Mesenchymal stem cell (in vitro differentiated cells and primary cell): ENCODE measurements around the gene ITIH5.

ENCODE experiments used
- DNase-seq: peaks from one replicate; pipeline ENCODE4 v3.0.0-alpha.2; 2013
- H2AFZ ChIP-seq: one replicate; pipeline ENCODE4 v1.6.1; 2013; ENCODE audit warnings: low read depth, mild to moderate bottlenecking, control low read depth, inconsistent platforms, low read length, moderate library complexity
- H2AK5ac ChIP-seq: 2 replicates; pipeline ENCODE4 v1.6.1; 2013; ENCODE audit warnings: low read length, moderate library complexity, mild to moderate bottlenecking, inconsistent platforms; ENCODE audit not compliant: severe bottlenecking
- H2BK120ac ChIP-seq: one replicate; pipeline ENCODE4 v1.6.1; 2013; ENCODE audit warnings: low read depth, mild to moderate bottlenecking, inconsistent platforms, low read length, moderate library complexity
- H2BK12ac ChIP-seq, 2 experiments: one replicate each; pipeline ENCODE4 v1.6.1; 2013; ENCODE audit warnings: inconsistent platforms in 2 of 2, low read length in 2 of 2, mild to moderate bottlenecking in 2 of 2, moderate library complexity in 2 of 2, control low read depth in 1 of 2
- H2BK15ac ChIP-seq: one replicate; pipeline ENCODE4 v1.6.1; 2013; ENCODE audit warnings: mild to moderate bottlenecking, low read depth, inconsistent platforms; ENCODE audit not compliant: poor library complexity, severe bottlenecking
- H2BK5ac ChIP-seq: 2 replicates; pipeline ENCODE4 v1.6.1; 2013; ENCODE audit warnings: low read depth, mild to moderate bottlenecking, low read length, control low read depth, inconsistent platforms; ENCODE audit not compliant: poor library complexity, severe bottlenecking
- H3K14ac ChIP-seq, 2 experiments: one replicate each; pipeline ENCODE4 v1.6.1; 2013; ENCODE audit warnings: inconsistent platforms in 2 of 2, low read length in 2 of 2, control low read depth in 1 of 2, mild to moderate bottlenecking in 1 of 2, moderate library complexity in 1 of 2
- H3K18ac ChIP-seq, 2 experiments: one replicate each; pipeline ENCODE4 v1.6.1; 2013; ENCODE audit warnings: inconsistent platforms in 2 of 2, low read length in 2 of 2, control low read depth in 1 of 2, low read depth in 1 of 2, mild to moderate bottlenecking in 1 of 2
- H3K23ac ChIP-seq, 2 experiments: one replicate each; pipeline ENCODE4 v1.6.1; 2013; ENCODE audit warnings: inconsistent platforms in 2 of 2, low read length in 2 of 2, mild to moderate bottlenecking in 2 of 2, moderate library complexity in 2 of 2, control low read depth in 1 of 2
- H3K27ac ChIP-seq: 2 replicates; pipeline ENCODE4 v1.5.1; 2013; ENCODE audit warnings: mild to moderate bottlenecking, moderate library complexity, low read length, control low read depth, inconsistent platforms; ENCODE audit not compliant: poor library complexity, severe bottlenecking
- H3K27me3 ChIP-seq, 2 experiments: 2 replicates each; pipeline versions ENCODE4 v1.6.1 to v1.7.0; 2013; ENCODE audit warnings: low read length in 2 of 2, mild to moderate bottlenecking in 2 of 2, moderate library complexity in 2 of 2, control low read depth in 1 of 2, inconsistent platforms in 1 of 2; ENCODE audit not compliant: control insufficient read depth in 1 of 2, insufficient read depth in 1 of 2
- H3K36me3 ChIP-seq, 2 experiments: 2 replicates each; pipeline versions ENCODE4 v1.6.1 to v1.7.0; 2013; ENCODE audit warnings: low read length in 2 of 2, control low read depth in 1 of 2, inconsistent platforms in 1 of 2, low read depth in 1 of 2, mild to moderate bottlenecking in 1 of 2; ENCODE audit not compliant: insufficient read depth in 2 of 2, control insufficient read depth in 1 of 2
- H3K4ac ChIP-seq, 2 experiments: one replicate each; pipeline ENCODE4 v1.6.1; 2013; ENCODE audit warnings: inconsistent platforms in 2 of 2, low read length in 2 of 2, mild to moderate bottlenecking in 2 of 2, moderate library complexity in 2 of 2, control low read depth in 1 of 2, low read depth in 1 of 2
- H3K4me1 ChIP-seq: 2 replicates; pipeline ENCODE4 v1.6.1; 2013; ENCODE audit warnings: low read depth, low read length, control low read depth; ENCODE audit not compliant: control insufficient read depth, insufficient read depth
- H3K4me2 ChIP-seq: 2 replicates; pipeline ENCODE4 v1.6.1; 2013; ENCODE audit warnings: low read length, mild to moderate bottlenecking, inconsistent platforms; ENCODE audit not compliant: poor library complexity, severe bottlenecking
- H3K4me3 ChIP-seq, 2 experiments: 2 replicates each; pipeline versions ENCODE4 v1.5.1 to v1.7.0; 2013; ENCODE audit warnings: low read length in 2 of 2, mild to moderate bottlenecking in 2 of 2, control low read depth in 1 of 2, low read depth in 1 of 2; ENCODE audit not compliant: insufficient read depth in 1 of 2
- H3K79me1 ChIP-seq: replicated peaks from 2 replicates; pipeline ENCODE4 v1.6.1; 2013; ENCODE audit warnings: mild to moderate bottlenecking, control low read depth, low read length, inconsistent platforms; ENCODE audit not compliant: poor library complexity, severe bottlenecking
- H3K9ac ChIP-seq: 2 replicates; pipeline ENCODE4 v1.7.0; 2013; ENCODE audit warnings: mild to moderate bottlenecking, low read length, moderate library complexity
- H3K9me3 ChIP-seq: 2 replicates; pipeline ENCODE4 v1.7.0; 2013; ENCODE audit warnings: mild to moderate bottlenecking, low read length; ENCODE audit not compliant: control insufficient read depth
- H4K8ac ChIP-seq: one replicate; pipeline ENCODE4 v1.6.1; 2013; ENCODE audit warnings: inconsistent platforms, mild to moderate bottlenecking, low read length, moderate library complexity
- H4K91ac ChIP-seq: one replicate; pipeline ENCODE4 v1.6.1; 2013; ENCODE audit warnings: mild to moderate bottlenecking, low read length, inconsistent platforms
- WGBS: methylation state at CpG from one replicate; pipeline ENCODE4 v1.1.7; 2013; ENCODE audit warnings: mixed read lengths; 5-methylcytosine and 5-hydroxymethylcytosine counted together

ITIH5 gene

GRCh38 chr10:7545261-7545660 lies 121.5 kb downstream of the ITIH5 start:
- no peak overlapping the region for H2AFZ ChIP-seq
- no peak overlapping the region for H3K4me3 ChIP-seq
- no peak overlapping the region for H4K8ac ChIP-seq
- peaks cover 0 to 20% of the 10 kb centered on the region in 2 experiments for H3K27me3 ChIP-seq
- H3K23ac ChIP-seq, result no peak overlapping the region
- peaks cover 2% of the 10 kb centered on the region for H3K4me1 ChIP-seq
- no peak overlapping the region for H2BK12ac ChIP-seq
- no peaks in the 10 kb centered on the region for H3K9me3 ChIP-seq
- no peak overlapping the region for H4K91ac ChIP-seq
- no peak for DNase-seq
- H3K36me3 ChIP-seq, result no peaks in the 10 kb centered on the region
- H3K18ac ChIP-seq, result no peak overlapping the region
- H3K27ac ChIP-seq, result no peak overlapping the region
- H3K4ac ChIP-seq, result no peak overlapping the region
- H2BK120ac ChIP-seq, result no peak overlapping the region
- no peak overlapping the region for H3K14ac ChIP-seq
- no peak overlapping the region for H2BK15ac ChIP-seq
- no peaks in the 10 kb centered on the region for H3K79me1 ChIP-seq
- no peak overlapping the region for H3K4me2 ChIP-seq
- WGBS, result 95% methylated on average over 3 of the region's 4 CpGs
- H3K9ac ChIP-seq, result no peak overlapping the region
- H2BK5ac ChIP-seq, result no peak overlapping the region
- no peak overlapping the region for H2AK5ac ChIP-seq

GRCh38 chr10:7544203-7544602 lies 122.6 kb downstream of the ITIH5 start:
- Histone ChIP-seq H2BK12ac (no peak overlapping the region), H3K4me3 (no peak overlapping the region), H3K4me1 (peaks cover 2% of the 10 kb centered on the region), H3K18ac (no peak overlapping the region), H3K36me3 (no peaks in the 10 kb centered on the region), H2BK120ac (no peak overlapping the region), H3K9ac (no peak overlapping the region), H3K23ac (no peak overlapping the region), H3K4me2 (no peak overlapping the region), H3K27ac (no peak overlapping the region), H2BK5ac (no peak overlapping the region), H3K79me1 (no peaks in the 10 kb centered on the region), H3K4ac (no peak overlapping the region), H3K14ac (no peak overlapping the region), H3K27me3 (peaks cover 0 to 16% of the 10 kb centered on the region in 2 experiments), H4K91ac (no peak overlapping the region), H2AFZ (no peak overlapping the region), H2BK15ac (no peak overlapping the region), H4K8ac (no peak overlapping the region), H3K9me3 (no peaks in the 10 kb centered on the region), H2AK5ac (no peak overlapping the region)
- no peak for DNase-seq
- 86% methylated on average over 5 of the region's 6 CpGs for WGBS

- Histone ChIP-seq H3K4ac (no peak overlapping the region), H2BK12ac (no peak overlapping the region), H4K91ac (no peak overlapping the region), H3K36me3 (no peaks in the 10 kb centered on the region), H2AFZ (no peak overlapping the region), H3K9ac (peak overlapping the region; percentile 74), H2BK5ac (no peak overlapping the region), H2BK15ac (no peak overlapping the region), H2BK120ac (no peak overlapping the region), H3K4me1 (peaks cover 2% of the 10 kb centered on the region), H3K14ac (no peak overlapping the region), H3K23ac (no peak overlapping the region), H4K8ac (no peak overlapping the region), H3K18ac (no peak overlapping the region), H3K4me3 (peak overlapping the region in 1 of 2 experiments; percentile 10), H3K27ac (no peak overlapping the region), H3K27me3 (peaks cover 0 to 16% of the 10 kb centered on the region in 2 experiments), H2AK5ac (no peak overlapping the region), H3K4me2 (no peak overlapping the region), H3K9me3 (peaks cover 7% of the 10 kb centered on the region), H3K79me1 (no peaks in the 10 kb centered on the region)
- DNase-seq, result no peak
- 80% methylated on average over 5 of the region's 6 CpGs for WGBS
These were observed 124.4 kb downstream of the ITIH5 start for GRCh38 chr10:7542189-7542914.

GRCh38 chr10:7541137-7542087 lies 125.4 kb downstream of the ITIH5 start:
- Histone ChIP-seq H3K9me3 (peaks cover 7% of the 10 kb centered on the region), H3K14ac (no peak overlapping the region), H3K4me3 (peak overlapping the region in 1 of 2 experiments; percentile 10), H2AFZ (no peak overlapping the region), H3K23ac (no peak overlapping the region), H2BK120ac (no peak overlapping the region), H3K27ac (no peak overlapping the region), H2BK15ac (no peak overlapping the region), H3K4me1 (peaks cover 2% of the 10 kb centered on the region), H2BK5ac (no peak overlapping the region), H2BK12ac (no peak overlapping the region), H3K36me3 (no peaks in the 10 kb centered on the region), H4K91ac (no peak overlapping the region), H3K79me1 (no peaks in the 10 kb centered on the region), H3K4me2 (no peak overlapping the region), H3K18ac (no peak overlapping the region), H3K4ac (peak overlapping the region in 1 of 2 experiments; percentile 24), H4K8ac (no peak overlapping the region), H2AK5ac (no peak overlapping the region), H3K27me3 (peaks cover 0 to 20% of the 10 kb centered on the region in 2 experiments), H3K9ac (peak overlapping the region; percentile 74)
- DNase-seq, result peak; percentile 76
- 31% methylated on average over 17 of the region's 22 CpGs for WGBS
